ENCODE data around the gene ARF3.

The ARF3 gene

GRCh38 chr12:48966177-48966895 is 9.0 kb upstream of the ARF3 start:
- DNase-seq (ENCODE audit: low read depth): no peak

DNA sequence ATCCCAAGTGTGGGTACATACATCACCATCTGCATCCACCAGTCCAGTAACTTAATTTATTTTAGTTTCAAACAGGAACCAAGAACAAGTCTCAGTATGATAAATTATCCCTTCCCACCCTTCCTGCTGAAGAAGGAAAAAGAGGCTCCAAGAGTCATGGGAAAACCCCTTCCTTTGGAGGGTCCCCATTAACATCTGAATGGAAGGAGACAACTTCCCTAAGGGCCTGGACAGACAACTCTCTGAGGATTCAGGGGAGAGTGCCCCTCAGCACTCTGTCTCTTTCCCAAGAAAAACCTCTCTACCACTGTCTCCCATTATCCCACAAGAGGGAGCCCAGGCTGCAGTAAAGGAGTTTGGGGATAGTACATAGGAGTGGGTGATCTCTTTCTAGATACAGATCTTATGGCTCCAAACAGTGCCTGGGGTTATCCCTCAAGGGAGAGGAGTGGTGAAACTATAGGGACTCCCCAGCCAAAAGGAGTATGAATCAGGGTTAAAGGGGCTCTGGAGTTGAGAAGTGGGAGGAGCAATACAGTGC is 8.1 kb upstream of the ARF3 start:
- DNase-seq (ENCODE audit: low read depth): no peak

- DNase-seq (ENCODE audit: low read depth): no peak
Observed at GRCh38 chr12:48961801-48962200, 4.5 kb upstream of the ARF3 start.

DNA sequence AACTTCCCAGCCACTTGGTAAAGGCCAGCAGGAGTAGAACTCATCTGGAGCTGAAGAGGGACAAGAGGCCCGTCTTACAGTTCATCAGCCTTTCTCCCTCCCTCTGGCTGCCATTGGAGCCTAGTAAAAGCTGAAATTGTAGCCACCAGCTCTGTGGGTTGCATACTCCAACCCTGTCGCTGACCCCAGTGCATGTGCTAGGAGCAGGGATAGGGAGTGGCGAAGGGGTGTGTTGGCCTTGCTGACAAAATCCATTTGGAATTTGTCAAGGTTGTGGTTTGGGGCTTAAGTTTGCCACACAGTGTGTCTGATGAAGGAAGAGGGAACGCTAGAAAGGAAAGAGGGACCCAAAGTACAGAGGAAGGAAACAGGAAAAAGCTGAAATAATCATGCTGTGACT is 4.0 kb upstream of the ARF3 start:
- DNase-seq (ENCODE audit: low read depth): no peak

DNA sequence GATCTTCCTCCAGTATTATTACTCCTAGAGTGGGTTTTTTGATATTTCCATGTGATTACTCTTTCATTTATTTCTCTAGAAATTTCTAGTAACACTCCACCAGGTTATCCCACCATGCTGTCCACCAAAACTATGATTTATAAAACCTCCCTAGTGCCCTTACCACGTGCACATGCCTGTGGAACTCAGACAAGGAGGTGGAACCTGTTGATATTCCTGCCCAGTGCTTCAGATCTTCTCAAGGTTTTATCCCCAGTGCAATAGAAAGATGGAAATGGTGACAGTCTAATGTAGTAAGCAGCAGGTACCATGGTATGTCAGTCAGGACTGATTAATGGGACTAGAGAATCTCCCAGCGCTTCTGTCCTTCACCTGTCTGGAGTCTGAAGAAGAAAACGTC is 3.5 kb upstream of the ARF3 start:
- DNase-seq (ENCODE audit: low read depth): no peak

GRCh38 chr12:48958049-48958388 is 732 bp upstream of the ARF3 start:
- no peak for DNase-seq (ENCODE audit: low read depth)

DNA sequence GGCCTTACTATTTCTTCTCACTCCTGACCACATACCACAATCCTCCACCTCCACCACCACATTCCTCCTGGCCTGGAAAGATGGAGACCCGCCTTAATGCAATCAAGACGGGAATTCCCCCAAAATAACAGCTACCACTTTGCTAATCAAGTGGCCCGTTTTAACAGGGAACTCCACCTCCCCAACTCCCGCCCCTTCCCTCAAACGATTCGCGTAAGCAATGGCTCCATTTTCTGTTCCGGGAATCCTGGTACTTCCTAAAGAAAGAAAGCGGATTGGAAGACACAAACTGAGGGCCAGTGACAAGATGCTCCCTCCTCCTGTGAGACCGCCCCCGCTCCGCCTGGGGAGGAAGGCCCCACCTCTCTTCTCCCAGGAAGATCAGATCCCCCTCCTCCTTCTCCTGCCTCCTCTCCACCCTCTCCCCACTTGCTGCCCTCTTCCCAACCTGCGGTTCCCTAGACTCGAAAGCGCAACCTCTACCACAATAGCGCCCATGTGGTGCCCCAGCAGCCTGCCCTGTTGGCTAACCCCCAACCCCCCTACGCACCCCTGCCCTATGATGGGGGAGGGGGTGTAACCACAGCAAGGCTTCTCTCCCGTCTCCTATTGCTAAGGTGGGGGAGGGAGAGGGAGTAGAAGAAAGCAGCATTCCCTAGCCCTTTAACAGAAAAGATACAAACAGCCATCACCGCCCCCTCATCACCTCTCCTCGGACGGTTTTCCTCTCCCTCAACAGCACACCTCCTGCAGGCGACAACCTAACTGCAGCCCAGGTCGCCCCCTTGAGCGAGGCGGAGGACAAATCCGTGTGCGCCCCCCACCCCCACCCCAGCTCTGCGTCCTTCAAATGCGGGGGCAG is 777 bp downstream of the ARF3 start:
- no peak for DNase-seq (ENCODE audit: low read depth)

- DNase-seq (ENCODE audit: low read depth): no peak
Observed at GRCh38 chr12:48954841-48955501, 2.3 kb downstream of the ARF3 start.

DNA sequence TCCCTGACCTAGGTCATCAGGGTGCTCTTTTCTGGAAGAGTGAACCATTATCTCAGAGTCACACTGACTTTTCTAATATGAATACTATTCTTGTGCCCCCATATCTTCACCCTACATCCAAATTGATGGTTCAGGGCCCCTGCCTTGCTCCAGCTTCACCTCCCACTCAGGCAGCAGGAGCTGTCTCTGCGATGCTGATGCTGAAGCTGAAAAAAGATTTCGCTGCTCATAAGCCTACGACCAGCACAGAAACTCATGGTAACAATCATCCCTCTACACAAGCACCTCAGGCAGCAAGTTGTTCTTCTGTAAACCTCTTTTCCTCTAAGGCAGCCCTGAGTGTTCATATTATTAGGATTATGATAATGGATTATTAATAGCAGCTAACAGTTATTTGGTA is 3.2 kb downstream of the ARF3 start:
- no peak for DNase-seq (ENCODE audit: low read depth)

- no peak for DNase-seq (ENCODE audit: low read depth)
Observed at GRCh38 chr12:48952691-48953090, 4.6 kb downstream of the ARF3 start.

GRCh38 chr12:48947727-48948126 is 9.6 kb downstream of the ARF3 start:
- DNase-seq (ENCODE audit: low read depth): no peak

- DNase-seq (ENCODE audit: low read depth): no peak
Observed at GRCh38 chr12:48946943-48947342, 10.3 kb downstream of the ARF3 start.

DNA sequence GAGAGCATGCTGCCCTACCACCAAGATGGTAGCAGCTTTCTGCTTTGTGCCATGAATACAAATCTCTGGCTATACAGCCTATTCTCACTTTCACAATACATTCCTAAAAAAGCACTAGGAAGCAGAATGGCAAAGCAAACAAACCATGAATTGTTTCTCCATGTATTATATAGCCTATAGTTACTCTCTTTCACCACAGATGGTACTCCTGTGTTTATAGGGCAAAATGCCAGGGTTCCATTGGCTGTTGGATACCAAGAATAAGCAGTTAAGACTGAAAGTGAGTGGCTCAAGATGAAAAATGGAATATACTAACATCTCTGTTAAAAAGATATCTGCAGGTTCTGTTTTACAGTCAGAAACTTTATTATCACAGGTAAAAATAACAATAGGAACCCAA is 11.1 kb downstream of the ARF3 start:
- no peak for DNase-seq (ENCODE audit: low read depth)

GRCh38 chr12:48943221-48943620 is 14.1 kb downstream of the ARF3 start:
- DNase-seq (ENCODE audit: low read depth): no peak

DNA sequence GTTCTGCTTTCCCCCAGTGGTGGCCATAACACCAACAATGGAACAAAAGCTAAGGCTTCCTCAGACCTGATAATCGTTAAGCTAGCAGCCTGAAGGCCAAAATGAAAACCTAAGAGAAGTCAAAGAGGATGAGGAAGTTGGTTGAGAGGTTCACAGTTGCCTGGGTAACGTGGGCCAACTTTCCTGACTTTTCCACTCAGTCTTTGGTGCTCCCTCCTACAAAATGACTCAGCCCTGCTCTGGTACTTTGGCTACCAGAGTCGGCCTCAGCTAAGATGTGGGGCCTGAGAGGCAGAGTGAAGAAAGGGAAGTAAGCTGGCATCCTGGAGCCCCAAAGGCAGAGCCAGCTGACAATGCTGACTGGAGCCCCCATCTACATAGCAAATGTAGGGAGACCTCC is 17.1 kb downstream of the ARF3 start:
- DNase-seq (ENCODE audit: low read depth): no peak

GRCh38 chr12:48938805-48939204 is 18.5 kb downstream of the ARF3 start:
- no peak for DNase-seq (ENCODE audit: low read depth)

DNA sequence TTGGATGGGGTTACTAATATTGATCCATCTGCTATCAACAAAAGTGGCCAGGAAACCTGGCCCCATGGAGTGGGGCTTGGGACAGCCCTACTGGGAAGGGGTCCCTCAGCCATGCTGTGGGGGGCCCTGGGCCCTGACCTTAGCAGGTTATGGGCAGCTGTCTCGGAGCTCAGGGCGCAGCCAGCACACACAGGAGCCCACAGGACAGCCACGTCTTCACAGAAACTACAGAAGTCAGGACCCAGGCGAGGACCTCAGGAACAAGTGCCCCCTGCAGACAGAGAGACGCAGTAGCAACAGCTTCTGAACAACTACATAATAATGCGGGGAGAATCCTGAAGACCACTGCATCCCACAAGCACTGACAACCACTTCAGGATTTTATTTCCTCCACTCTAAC is 20.1 kb downstream of the ARF3 start:
- no peak for DNase-seq (ENCODE audit: low read depth)

DNA sequence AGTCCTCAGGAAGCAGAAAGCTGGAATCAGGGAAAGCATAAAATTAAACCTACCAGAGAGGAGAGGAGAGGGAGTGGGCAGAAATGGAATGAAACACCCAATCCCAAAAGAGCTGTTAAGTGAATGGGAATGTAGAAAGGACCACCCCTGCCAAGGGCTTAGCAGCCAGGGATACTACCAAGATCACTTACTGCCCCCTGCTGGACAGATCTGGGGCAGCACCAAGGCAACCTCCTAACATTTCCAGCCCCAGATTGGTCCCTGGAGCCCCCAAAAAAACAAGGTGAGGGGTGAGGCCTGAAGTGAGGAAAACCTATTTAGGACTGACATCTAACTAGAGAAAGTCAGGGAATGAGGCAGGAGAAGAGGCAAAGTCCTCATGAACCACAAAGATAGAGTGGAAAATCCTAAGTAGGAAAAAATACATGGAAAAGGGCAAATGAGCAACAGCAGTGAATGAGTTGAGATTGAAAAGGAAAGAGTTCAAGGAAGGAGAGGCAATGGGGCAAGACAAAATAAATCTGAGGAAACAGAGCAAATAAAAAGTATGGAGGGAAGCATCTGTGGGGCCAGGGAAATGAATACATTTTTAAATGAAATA is 20.8 kb downstream of the ARF3 start:
- DNase-seq (ENCODE audit: low read depth): peak; percentile 85

DNA sequence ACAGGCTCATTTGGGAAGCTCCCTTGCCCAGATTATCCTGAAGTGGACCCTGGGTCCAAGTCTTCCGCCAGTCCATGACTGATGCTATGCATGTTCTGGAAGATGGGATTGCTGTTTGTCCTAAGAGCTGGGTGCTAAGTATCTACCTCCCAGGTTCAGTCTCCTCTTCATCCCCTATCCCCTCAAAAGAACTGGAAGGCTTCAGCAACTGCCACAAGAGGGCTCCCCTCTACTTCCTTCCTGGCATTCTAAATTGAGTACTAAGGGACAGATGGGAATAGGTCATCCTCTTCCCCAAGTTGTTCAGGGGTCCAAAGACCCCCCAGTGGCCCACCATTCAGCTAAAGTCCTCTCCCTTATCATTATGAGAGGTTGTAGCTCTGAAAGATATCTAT is 23.0 kb downstream of the ARF3 start:
- no peak for DNase-seq (ENCODE audit: low read depth)

DNA sequence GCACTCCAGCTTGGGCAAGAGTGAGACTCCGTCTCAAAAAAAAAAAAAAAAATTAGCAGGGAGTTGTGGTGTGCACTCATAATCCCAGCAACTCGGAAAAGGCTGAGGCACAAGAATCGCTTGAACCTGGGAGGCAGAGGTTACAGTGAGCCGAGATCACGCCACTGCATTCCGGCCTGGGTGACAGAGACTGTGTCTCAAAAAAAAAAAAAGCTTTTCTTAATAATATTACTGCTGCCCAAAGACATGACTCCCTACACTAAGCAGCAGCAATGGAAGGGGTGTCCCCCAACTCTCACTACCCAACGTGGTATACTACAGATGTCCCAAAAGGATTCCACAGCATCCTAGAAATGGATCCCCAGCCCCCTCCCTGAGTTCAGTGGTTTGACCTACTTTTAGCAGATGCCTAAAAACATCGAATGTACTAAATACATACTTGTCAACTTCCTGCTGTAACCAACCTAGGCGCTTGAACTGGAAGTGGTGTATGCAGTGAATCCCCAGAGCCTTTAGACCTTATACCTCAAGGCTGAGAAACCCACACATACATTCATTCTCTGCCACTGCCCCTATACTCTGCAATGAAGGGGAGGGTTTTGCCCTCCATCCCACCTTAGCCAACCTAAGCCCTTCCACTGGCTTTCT is 23.5 kb downstream of the ARF3 start:
- DNase-seq (ENCODE audit: low read depth): no peak

- no peak for DNase-seq (ENCODE audit: low read depth)
Observed at GRCh38 chr12:48932878-48933277, 24.4 kb downstream of the ARF3 start.

GRCh38 chr12:48930475-48930874 is 26.8 kb downstream of the ARF3 start:
- no peak for DNase-seq (ENCODE audit: low read depth)

Data from activated gamma-delta T cell treated with anti-CD3 and anti-CD28 coated beads, Interleukin-2, amount 50 U/mL, for 16 hours (primary cell).